Loucy (cell line): Measurements from ENCODE around the gene KCNH8.
A peak's percentile ranks its signal among the peaks of the same experiment; 100 is the strongest.

Experiments used
- H2AFZ ChIP-seq: fragments of 200-600 bp; sonication (generic); 2 replicates; pipeline ENCODE4 v1.6.0; 2016; ENCODE audit warnings: antibody characterized with exemption, mild to moderate bottlenecking, low read length, moderate library complexity
- H3F3A ChIP-seq: fragments of 200-600 bp; 2 replicates; pipeline ENCODE4 v1.6.0; 2016; ENCODE audit warnings: antibody characterized with exemption, low read depth, mild to moderate bottlenecking
- H3K27me3 ChIP-seq: fragments of 200-600 bp; sonication (generic); 2 replicates; pipeline ENCODE4 v1.6.1; 2014; ENCODE audit warnings: low read length, mild to moderate bottlenecking; ENCODE audit not compliant: insufficient read depth, poor library complexity, severe bottlenecking
- H3K36me3 ChIP-seq: fragments of 200-600 bp; sonication (generic); 2 replicates; pipeline ENCODE4 v1.6.1; 2016; ENCODE audit warnings: low read length; ENCODE audit not compliant: insufficient read depth
- H3K4me1 ChIP-seq: fragments of 200-600 bp; sonication (generic); 2 replicates; pipeline ENCODE4 v1.5.1; 2014; ENCODE audit warnings: low read length, mild to moderate bottlenecking; ENCODE audit not compliant: insufficient read depth, poor library complexity, severe bottlenecking
- H3K4me2 ChIP-seq: fragments of 200-600 bp; sonication (generic); 2 replicates; pipeline ENCODE4 v1.6.0; 2014; ENCODE audit warnings: antibody characterized with exemption, low read length, low read depth, mild to moderate bottlenecking; ENCODE audit not compliant: poor library complexity, severe bottlenecking
- H3K4me3 ChIP-seq: fragments of 200-600 bp; sonication (generic); 2 replicates; pipeline ENCODE4 v1.5.1; 2014; ENCODE audit warnings: low read length, mild to moderate bottlenecking, mixed read lengths; ENCODE audit not compliant: poor library complexity, severe bottlenecking
- H3K79me2 ChIP-seq: fragments of 200-600 bp; sonication (generic); 2 replicates; pipeline ENCODE4 v1.6.1; 2014; ENCODE audit warnings: low read length; ENCODE audit not compliant: insufficient read depth
- H3K9ac ChIP-seq: fragments of 200-600 bp; sonication (generic); 2 replicates; pipeline ENCODE4 v1.6.0; 2014; ENCODE audit warnings: mild to moderate bottlenecking, low read depth, low read length, moderate library complexity; ENCODE audit not compliant: poor library complexity, severe bottlenecking
- H3K9me2 ChIP-seq: fragments of 200-600 bp; sonication (generic); replicated peaks from 2 replicates; pipeline ENCODE4 v1.6.1; 2016; ENCODE audit warnings: low read depth, low read length, mixed read lengths
- H3K9me3 ChIP-seq: fragments of 200-600 bp; sonication (generic); 2 replicates; pipeline ENCODE4 v1.6.1; 2014; ENCODE audit warnings: mild to moderate bottlenecking, antibody characterized with exemption, low read length, low read depth; ENCODE audit not compliant: insufficient read depth
- H4K20me1 ChIP-seq: fragments of 200-600 bp; sonication (generic); 2 replicates; pipeline ENCODE4 v1.6.0; 2014; ENCODE audit warnings: antibody characterized with exemption, low read length, mild to moderate bottlenecking; ENCODE audit not compliant: insufficient read depth, poor library complexity, severe bottlenecking
- EZH2phosphoT487 ChIP-seq: fragments of 200-600 bp; IDR thresholded peaks from 2 replicates; pipeline ENCODE4 v1.6.1; 2018; ENCODE audit warnings: antibody characterized with exemption, mild to moderate bottlenecking, moderate library complexity, borderline replicate concordance
- TF ChIP-seq, protein P1 (sequence below): fragments of 200-600 bp; sonication (generic); conservative IDR thresholded peaks from 2 replicates; pipeline ENCODE4 v1.5.1; 2014; ENCODE audit warnings: mild to moderate bottlenecking, antibody characterized with exemption, low read length

KCNH8 gene

DNA sequence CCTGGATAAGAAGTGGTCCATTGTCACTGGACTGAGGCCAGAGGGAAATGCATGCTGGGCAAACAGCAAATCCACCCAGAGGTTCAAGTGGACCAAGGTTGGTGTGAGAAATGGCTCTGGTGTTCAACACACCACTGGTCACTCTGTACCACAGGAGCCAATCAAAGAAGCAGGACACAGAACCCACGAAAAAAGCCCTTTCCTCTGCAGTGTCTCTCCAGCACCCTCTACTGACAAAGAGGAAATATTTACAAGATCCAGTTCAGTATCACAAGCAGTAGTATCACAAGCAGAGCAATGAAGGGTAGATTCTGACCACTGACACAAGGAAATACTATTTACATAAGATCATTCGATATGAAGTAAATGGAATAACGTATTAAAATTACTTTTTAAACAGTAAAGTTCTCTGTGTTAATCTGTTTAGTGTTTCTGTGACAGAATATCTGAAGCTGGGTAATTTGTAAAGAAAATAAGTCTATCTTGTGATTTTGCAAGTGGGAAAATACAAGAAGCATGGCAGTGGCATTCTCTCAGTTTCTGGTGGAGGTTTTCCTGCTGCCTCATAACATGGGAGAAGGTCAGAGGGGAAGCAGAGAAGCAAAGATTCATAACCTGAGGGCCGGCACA is 395.0 kb downstream of the KCNH8 start:
- TF ChIP-seq, protein P1, sequence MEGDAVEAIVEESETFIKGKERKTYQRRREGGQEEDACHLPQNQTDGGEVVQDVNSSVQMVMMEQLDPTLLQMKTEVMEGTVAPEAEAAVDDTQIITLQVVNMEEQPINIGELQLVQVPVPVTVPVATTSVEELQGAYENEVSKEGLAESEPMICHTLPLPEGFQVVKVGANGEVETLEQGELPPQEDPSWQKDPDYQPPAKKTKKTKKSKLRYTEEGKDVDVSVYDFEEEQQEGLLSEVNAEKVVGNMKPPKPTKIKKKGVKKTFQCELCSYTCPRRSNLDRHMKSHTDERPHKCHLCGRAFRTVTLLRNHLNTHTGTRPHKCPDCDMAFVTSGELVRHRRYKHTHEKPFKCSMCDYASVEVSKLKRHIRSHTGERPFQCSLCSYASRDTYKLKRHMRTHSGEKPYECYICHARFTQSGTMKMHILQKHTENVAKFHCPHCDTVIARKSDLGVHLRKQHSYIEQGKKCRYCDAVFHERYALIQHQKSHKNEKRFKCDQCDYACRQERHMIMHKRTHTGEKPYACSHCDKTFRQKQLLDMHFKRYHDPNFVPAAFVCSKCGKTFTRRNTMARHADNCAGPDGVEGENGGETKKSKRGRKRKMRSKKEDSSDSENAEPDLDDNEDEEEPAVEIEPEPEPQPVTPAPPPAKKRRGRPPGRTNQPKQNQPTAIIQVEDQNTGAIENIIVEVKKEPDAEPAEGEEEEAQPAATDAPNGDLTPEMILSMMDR: peak; percentile 91
- no peak for TF ChIP-seq EZH2phosphoT487
- no peaks in the 10 kb centered on the region for H3K79me2 ChIP-seq
- peak overlapping the region; percentile 59 for H3K4me2 ChIP-seq
- no peak overlapping the region for H2AFZ ChIP-seq
- no peaks in the 10 kb centered on the region for H4K20me1 ChIP-seq
- no peaks in the 10 kb centered on the region for H3F3A ChIP-seq
- H3K9me3 ChIP-seq: no peaks in the 10 kb centered on the region
- no peaks in the 10 kb centered on the region for H3K9me2 ChIP-seq
- H3K9ac ChIP-seq: no peak overlapping the region
- no peaks in the 10 kb centered on the region for H3K27me3 ChIP-seq
- no peaks in the 10 kb centered on the region for H3K36me3 ChIP-seq
- H3K4me1 ChIP-seq: peaks cover 15% of the 10 kb centered on the region
- no peak overlapping the region for H3K4me3 ChIP-seq

DNA sequence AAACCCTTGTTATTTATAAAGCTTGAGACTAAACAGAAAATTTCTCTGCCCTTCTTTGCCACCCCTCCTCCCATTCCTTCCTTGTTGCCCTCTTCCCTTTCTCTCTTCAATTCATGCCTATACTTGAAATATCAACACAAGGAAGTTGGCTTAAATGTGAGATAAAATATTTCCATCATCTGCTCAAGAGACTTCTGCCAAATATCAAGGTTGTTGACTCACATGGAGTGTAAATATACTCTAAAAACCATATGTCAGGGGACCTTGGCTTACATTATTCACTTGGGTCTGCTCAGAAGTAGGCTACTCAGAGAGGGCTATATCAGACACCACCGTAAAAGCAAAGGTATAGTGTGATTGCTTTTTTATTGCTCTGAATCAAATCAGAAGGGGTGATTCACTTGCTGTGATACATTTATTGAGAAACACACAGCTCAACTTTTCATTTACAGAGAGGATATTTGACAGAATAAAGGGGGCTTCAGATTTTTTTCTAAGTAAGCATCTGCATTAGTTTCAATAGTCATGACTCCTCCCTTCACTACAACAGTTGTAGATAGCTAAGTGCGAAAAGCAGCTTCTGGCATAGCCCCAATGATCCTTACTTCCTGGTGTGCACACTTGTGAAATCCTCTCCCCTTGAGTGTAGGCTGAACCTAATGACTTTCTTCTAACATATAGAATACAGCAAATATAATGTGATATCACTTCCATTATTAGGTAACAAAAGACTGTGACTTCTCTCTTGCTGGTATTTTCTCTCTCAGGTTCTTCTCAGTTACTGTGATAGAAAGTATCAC is 399.6 kb downstream of the KCNH8 start:
- no peaks in the 10 kb centered on the region for H4K20me1 ChIP-seq
- no peaks in the 10 kb centered on the region for H3K9me3 ChIP-seq
- H2AFZ ChIP-seq: no peak overlapping the region
- TF ChIP-seq EZH2phosphoT487: no peak
- TF ChIP-seq, protein P1: no peak
- H3K4me2 ChIP-seq: no peak overlapping the region
- no peaks in the 10 kb centered on the region for H3K9me2 ChIP-seq
- H3K36me3 ChIP-seq: no peaks in the 10 kb centered on the region
- H3K4me1 ChIP-seq: peaks cover 3% of the 10 kb centered on the region
- no peaks in the 10 kb centered on the region for H3F3A ChIP-seq
- no peaks in the 10 kb centered on the region for H3K79me2 ChIP-seq
- no peak overlapping the region for H3K4me3 ChIP-seq
- H3K9ac ChIP-seq: no peak overlapping the region
- no peaks in the 10 kb centered on the region for H3K27me3 ChIP-seq

DNA sequence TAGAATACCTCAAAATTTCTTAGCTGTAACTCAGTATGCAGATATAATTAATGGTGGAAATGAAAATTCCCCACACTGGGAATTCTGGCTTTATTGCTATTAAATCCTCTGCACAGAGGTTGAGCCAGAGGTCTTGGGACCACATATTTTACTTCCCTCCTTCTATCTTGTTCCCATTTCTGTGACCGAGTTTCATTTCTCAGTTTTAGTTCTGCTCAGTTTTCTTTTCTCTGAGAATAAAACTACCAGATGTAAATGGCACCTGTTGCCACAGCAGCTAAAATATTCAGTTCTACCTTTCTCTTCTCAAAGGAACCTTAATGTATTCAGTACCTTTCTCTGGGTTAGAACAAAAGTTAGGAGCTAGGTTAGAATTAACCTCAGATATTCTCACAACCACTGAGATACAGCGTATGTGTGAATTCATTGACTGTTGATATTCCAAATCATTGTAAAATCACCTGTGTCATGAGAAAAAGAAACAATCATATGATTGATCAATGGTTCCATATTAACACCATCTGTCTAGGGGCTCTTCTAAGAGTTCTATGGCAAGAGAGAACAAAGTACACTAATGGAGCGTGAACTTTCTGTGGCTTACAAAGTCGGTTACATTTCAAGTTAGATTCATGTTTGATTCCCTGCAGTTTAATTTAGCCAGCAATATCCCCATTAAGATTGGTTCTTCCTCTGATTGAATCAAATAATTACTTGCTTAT is 411.6 kb downstream of the KCNH8 start:
- TF ChIP-seq, protein P1: no peak
- no peak for TF ChIP-seq EZH2phosphoT487
- peak overlapping the region; percentile 6 for H3K9ac ChIP-seq
- H3K36me3 ChIP-seq: no peaks in the 10 kb centered on the region
- no peaks in the 10 kb centered on the region for H3K9me2 ChIP-seq
- H3K4me2 ChIP-seq: peak overlapping the region; percentile 53
- H3K27me3 ChIP-seq: no peaks in the 10 kb centered on the region
- peak overlapping the region; percentile 17; the same call in 1 of the 2 replicates for H2AFZ ChIP-seq
- no peaks in the 10 kb centered on the region for H3F3A ChIP-seq
- H4K20me1 ChIP-seq: no peaks in the 10 kb centered on the region
- no peaks in the 10 kb centered on the region for H3K79me2 ChIP-seq
- H3K9me3 ChIP-seq: no peaks in the 10 kb centered on the region
- peak overlapping the region; percentile 28 for H3K4me3 ChIP-seq
- peaks cover 15% of the 10 kb centered on the region for H3K4me1 ChIP-seq
